ENCODE data around the gene PAPLN.

PAPLN gene

DNA sequence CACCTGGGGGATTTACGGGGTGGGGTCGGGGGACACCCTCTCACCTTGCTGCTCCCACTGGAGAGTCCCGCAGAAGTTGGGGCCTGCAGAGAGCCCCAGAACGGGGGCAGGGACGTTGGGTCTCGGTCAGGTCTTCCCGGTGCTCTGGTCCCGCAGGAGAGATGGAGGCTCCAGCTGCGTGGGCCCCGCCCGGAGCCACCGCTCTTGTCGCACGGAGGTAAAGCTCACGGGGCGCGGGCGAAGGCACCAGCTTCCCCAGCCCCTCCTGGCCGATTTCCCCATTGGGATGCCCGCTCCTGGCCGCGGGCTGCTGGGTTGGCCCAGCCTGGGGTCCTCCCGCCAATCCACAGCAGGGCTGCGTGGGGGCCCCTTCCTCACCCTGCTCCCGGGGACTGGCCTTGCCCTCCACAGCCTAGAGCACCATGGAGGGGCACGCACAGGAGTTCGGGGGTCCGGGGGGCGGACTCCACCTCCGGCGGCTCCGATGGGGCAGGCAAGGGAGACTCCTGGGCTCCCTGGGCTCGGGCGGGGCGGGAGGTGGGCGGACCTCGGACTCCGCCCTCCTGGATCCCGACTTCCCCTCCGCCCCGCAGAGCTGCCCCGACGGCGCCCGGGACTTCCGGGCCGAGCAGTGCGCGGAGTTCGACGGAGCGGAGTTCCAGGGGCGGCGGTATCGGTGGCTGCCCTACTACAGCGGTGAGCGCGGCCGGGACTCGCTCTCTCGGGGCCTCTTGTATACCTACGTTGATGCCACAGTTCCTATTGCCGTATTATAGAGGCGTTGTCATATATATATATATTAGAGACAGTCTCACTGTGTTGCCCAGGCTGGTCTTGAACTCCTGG lies 8.4 kb downstream of the PAPLN start:
- DNase-seq (ENCODE audit: low read depth): no peak

DNA sequence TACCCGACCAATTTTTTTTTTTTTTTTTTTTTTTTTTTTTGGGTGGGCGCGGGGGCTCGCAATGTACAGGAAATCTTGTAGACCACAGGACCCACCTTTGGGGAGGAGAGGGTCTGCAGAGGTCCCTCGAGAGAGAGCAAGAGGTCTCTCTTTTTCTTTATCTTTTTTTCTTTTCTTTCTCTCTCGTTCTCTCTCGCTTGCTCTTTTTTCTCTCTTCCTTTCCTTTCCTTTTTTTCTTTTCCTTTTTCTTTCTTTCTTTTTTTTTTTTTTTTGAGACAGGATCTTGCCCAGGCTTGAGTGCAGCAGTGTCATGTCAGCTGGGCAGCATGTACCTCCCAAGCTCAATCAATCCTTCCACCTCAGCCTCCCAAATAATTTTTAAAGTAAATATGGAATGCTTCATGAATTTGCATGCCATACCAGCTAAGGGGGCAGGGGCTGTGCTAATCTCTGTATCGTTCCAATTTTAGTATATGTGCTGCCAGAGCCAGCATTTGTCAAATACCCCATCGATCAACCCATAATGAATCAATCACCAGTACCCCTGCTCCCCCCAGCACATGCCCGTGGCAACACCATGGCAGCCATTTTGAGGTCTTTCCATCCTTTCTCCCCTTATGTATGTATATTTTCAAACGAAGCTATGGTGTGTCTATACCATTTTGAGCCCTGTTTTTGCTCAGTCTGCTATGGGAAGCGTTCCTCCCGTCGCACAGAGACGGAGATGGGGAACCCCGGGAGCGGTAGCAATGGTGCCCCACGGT lies 9.3 kb downstream of the PAPLN start:
- no peak for DNase-seq (ENCODE audit: low read depth)

DNA sequence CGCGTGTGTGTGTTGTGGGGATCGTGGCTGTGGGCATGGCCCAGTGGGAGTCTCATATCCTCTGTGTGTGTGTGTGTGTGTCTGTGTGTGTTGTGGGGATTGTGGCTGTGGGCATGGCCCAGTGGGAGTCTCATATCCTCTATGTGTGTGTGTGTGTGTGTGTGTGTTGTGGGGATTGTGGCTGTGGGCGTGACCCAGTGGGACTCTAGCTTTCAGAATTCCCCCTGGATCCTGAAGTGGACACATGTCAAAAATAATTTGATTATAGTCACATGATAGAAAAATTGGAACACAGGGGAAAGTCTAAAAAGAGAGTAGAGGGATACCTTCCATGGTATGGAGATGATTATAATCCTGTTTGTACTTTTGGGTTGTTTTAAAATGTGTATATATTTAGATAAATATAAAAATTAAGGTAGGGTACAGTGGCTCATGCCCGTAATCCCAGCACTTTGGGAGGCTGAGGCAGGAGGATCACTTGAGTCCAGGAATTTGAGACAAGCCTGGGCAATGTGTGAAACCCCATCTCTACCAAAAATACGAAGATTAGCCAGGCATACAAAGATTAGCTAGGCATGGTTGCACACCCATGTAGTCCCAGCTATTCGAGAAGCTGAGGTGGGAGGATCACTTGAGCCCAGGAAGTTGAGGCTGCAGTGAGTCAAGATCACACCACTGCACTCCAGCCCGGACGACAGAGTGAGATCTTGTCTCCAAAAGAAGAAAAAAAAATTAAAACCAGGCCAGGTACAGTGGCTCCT lies 11.0 kb downstream of the PAPLN start:
- no peak for DNase-seq (ENCODE audit: low read depth)

DNA sequence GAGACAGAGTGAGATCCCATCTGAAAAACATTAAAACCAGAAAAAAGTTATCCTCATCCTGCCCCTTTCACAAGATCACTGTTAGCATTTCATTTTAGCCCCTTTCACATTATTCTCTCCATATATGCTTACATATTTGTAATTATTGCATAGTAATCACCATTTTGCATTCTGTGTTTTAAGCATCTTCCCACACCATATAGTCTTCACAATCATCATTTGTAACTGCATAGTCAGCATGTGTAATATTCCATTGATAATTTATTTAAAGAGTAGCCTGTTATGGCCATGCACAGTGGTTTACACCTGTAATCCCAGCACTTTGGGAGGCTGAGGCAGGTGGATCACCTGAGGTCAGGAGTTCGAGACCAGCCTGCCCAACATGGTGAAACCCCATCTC lies 11.8 kb downstream of the PAPLN start:
- no peak for DNase-seq (ENCODE audit: low read depth)

DNA sequence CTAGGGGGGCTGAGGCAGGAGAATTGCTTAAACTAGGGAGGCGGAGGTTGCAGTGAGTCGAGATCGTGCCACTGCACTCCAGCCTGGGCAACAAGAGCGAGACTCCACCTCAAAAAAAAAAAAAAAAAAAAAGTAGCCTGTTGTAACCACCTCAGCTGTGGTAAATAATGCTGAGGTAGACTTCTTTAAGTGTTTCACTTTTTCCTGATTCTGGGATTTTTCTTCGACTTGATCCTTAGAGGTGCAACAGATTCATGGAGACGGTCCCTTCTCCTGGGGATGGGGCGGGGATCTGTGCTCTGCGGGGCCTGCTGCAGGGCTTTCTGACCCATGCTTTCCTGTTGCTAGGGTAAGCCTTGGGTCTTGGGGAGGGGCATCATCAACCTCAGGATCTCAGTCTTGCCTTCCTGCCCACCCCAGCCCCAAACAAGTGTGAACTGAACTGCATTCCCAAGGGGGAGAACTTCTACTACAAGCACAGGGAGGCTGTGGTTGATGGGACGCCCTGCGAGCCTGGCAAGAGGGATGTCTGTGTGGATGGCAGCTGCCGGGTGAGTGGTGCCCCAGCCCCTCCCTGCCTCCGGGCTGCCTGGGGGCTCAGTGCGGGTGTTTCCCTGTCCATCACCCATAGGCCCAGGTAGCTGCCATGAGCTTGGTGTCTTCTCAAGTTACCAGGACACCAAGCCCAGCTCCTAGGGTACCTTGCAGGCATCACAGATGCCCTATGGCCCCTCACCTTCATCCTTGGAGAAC lies 12.4 kb downstream of the PAPLN start:
- DNase-seq (ENCODE audit: low read depth): no peak

DNA sequence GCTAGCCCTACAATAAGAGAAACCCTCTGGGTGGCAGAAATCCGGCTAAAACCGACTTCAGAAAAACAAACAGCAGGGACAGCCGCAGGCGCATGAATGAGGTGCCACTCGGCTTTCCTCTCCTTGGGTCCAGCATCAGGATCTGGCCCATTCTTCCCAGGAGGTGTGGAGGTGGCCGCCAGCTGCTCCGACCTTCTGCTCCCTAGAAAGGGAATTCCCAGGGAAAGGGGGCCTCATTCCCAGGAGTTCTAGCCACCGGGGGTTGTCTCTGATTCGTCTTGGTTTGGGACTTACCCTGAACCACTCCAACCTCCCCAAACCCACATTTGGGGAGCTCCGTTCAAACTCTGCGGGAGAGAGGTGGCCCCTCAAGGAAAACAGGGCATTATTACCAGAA lies 13.0 kb downstream of the PAPLN start:
- no peak for DNase-seq (ENCODE audit: low read depth)

DNA sequence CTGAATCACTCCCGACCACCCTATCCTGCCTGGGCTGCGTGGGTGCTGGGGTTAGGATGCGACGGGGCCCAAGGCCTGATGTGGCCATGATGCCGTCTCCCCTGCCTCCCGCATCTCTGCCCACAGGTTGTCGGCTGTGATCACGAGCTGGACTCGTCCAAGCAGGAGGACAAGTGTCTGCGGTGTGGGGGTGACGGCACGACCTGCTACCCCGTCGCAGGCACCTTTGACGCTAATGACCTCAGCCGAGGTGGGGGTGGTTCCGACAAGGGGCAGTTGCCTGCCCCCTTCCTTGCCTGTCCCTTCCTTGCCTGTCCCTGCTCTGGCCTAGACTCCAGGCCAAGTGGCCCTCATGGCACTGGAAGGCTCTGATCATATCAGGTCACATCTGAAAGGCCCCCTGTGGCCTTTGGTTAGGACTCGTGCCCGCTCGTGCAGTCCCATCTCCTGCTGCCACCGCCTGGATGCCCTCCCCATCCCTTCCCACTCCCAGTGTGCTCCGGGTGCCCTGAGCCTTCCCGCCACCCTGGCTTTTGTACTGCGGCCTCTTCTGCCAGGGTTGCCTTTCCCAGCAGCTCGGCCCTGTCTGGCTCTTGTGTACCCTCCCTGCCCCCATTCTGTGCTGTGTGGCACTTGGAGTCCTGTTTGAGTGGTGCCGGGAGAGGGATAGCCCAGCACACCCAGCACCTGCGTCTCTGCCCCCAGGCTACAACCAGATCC lies 13.6 kb downstream of the PAPLN start:
- DNase-seq (ENCODE audit: low read depth): no peak

DNA sequence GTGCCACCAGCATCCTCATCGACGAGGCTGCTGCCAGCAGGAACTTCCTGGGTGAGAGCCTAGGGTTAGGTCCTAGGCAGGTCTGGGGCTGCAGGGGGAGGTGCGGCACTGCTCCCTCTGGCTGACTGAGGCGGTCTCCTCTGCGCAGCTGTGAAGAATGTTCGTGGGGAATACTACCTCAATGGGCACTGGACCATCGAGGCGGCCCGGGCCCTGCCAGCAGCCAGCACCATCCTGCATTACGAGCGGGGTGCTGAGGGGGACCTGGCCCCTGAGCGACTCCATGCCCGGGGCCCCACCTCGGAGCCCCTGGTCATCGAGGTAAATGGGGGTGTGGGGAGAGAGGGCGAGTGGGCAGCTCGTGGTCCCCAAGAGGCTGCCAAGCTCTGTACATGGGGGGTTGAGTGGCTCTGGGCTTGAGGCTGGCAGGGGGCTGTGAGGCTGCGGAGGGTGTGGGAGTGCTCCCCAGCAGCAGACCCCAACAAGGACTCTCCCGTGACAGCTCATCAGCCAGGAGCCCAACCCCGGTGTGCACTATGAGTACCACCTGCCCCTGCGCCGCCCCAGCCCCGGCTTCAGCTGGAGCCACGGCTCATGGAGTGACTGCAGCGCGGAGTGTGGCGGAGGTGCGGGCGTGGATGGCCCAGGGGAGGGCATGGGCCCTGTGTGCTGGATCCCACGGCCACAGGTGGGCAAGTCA lies 14.4 kb downstream of the PAPLN start:
- no peak for DNase-seq (ENCODE audit: low read depth)

DNA sequence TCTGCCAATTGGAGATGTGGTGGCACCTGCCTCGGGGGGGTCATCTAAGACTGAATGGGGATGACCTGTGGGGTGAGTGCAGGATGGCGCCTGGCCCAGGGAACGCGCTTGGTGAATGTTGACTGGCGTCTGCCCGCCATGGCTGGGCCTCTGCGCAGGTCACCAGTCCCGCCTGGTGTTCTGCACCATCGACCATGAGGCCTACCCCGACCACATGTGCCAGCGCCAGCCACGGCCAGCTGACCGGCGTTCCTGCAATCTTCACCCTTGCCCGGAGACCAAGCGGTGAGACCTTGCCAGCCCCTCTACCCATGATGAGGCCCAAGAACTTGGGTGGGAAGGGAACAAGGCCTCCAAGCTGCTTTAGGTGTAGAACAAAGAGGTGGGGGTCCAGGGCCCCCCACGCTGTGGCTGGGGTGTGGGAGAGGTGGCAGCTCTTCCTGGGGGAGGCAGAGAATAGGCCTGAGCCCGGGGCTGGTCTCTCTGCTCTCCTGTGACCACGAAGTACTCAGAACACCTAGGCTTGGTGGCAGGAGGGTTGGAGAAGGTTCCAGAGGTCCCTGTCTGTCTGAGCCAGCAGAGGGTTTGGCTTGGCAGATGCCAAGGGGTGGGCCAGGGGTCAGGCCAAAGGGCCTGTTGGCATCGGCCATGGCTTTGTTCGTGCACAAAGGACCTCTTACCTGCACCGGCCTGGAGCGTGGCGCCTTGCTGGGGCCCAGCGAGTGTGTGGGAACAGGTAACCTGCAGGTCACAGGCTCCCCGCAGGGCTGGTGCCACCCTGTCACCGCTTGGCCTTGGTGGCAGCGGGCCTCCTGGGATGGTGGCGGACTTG lies 15.4 kb downstream of the PAPLN start:
- no peak for DNase-seq (ENCODE audit: low read depth)

DNA sequence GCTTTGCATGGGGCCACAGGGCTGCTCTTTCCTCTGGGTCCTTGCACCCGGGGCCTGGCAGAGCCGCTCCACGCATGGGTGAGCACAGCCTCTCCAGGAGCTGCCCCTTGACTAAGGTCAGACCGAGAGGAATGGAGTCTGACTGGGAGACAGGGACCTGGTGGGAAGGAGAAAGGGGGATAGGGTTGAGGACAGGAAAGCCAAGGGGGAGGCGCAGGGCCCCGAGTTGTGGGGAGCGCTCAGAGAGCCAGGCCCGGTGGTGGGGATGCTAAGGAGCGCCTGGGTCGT lies 16.0 kb downstream of the PAPLN start:
- no peak for DNase-seq (ENCODE audit: low read depth)

DNA sequence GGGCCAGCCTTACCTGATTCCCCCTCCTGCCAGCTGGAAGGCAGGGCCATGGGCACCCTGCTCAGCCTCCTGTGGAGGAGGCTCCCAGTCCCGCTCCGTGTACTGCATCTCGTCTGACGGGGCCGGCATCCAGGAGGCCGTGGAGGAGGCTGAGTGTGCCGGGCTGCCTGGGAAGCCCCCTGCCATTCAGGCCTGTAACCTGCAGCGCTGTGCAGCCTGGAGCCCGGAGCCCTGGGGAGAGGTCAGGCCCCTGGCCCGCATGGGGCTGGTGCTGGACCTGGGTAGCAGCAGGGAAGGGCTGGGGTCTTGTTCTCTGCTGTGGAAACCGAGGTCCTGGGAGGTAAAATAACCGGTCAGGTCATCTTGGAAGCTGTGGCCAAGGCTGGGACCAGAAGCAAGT lies 16.4 kb downstream of the PAPLN start:
- DNase-seq (ENCODE audit: low read depth): no peak

DNA sequence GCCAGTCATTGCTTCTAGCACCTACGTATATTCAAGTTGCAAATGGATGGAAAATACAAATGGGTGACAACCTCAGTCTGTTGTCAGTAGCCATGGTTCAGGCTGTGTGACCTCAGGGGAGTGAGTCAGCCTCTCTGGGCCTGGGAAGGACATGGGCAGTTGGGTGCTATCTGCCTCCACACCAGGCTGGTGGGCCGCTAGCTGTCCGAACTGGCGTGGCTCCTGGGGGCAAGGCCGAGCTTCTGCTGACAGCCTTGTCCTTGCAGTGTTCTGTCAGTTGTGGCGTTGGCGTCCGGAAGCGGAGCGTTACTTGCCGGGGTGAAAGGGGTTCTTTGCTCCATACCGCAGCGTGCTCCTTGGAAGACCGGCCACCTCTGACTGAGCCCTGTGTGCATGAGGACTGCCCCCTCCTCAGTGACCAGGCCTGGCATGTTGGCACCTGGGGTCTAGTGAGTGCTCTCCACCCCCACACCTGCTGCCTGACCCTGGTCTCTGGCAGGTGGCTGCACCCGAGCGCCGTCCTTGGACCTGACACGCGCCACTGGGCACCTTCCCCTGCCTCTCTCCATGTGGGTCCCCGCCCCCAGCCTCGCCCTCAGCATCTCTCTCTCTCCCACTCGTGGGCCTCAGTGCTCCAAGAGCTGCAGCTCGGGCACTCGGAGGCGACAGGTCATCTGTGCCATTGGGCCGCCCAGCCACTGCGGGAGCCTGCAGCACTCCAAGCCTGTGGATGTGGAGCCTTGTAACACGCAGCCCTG lies 17.1 kb downstream of the PAPLN start:
- no peak for DNase-seq (ENCODE audit: low read depth)

DNA sequence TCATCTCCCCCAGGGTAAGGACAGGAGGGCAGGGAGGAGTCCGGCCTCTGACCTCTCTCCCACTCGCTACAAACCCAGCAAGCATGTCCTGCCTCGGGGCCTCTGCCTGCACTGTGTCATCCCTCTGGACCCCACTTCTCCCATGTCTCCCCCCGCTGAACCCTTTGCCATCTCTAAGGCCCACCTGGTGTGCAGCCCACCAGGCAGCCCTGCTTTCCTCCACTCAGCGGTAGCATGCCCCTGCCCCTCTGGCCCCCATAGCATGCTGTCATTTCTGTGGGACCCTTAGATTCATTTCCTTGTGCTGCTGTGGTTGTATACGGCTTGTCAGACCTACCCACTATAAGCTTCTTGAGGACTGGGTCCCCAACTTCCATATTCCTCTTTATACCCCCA lies 17.7 kb downstream of the PAPLN start:
- no peak for DNase-seq (ENCODE audit: low read depth)

DNA sequence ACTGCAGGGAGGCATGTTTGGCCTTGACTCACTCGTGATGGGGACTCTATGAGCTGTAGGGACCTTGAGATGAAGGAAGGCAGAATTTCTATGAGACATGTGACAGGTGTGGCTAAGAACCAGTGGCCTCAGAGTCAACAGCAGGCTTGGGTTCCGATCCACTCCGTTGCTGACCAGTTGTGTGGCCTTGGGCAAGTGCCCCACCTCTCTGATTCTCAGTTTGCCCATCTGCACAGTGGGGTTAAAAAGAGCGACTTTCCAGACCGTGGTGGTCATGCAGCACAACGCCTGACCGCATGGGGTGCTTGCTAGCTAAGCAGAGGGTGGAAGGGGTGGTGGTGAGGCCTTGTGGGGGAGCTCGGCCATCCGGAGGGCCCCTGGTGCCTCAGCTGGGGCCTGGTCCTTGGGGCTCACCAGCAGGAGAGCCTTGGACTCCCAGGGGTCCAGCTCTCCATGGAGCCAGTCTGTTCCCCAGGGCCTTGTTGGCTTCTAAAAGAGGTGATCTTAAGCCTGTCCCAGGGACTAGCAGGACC lies 18.5 kb downstream of the PAPLN start:
- DNase-seq (ENCODE audit: low read depth): no peak

DNA sequence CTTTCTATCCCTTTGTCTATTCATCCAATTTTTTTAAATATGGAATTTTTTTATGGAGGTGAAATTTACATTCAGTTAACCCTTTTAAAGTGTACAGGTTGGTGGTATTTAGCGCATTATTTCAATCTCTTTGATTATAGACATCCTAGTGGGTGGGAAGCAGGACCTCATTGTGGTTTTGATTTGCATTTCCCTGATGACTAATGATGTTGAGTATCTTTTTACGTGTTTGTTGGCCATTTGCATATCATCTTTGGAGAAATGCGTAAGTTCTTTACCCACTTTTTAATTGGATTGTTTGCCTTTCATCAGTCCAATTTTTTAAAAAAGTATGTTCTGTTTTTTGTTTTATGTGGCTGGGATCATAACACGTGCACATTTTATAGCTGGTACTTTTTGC lies 20.8 kb downstream of the PAPLN start:
- no peak for DNase-seq (ENCODE audit: low read depth)

DNA sequence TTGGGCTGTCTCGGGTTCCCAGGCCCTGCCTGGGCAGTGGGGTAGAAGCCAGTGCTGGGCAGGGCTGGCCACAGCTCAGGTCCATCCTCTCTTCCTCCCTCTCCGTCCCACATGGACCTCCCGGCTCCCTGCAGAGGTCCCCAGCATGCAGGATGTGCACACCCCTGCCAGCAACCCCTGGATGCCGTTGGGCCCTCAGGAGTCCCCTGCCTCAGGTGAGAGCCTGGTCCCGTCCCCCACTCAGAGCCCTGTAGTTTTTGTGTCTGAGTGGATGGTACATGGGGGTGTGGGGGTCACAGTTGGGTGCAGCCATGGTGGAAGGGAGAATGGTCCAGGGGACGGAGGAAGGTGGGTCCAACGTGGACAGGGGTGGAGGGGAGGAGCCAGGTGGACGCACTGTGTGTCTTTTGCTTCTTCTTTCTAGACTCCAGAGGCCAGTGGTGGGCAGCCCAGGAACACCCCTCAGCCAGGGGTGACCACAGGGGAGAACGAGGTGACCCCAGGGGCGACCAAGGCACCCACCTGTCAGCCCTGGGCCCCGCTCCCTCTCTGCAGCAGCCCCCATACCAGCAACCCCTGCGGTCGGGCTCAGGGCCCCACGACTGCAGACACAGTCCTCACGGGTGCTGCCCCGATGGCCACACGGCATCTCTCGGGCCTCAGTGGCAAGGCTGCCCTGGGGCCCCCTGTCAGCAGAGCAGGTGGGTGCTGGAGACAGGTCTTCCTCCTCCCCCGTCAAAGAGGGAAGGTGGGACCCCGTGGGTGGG lies 21.7 kb downstream of the PAPLN start:
- no peak for DNase-seq (ENCODE audit: low read depth)

DNA sequence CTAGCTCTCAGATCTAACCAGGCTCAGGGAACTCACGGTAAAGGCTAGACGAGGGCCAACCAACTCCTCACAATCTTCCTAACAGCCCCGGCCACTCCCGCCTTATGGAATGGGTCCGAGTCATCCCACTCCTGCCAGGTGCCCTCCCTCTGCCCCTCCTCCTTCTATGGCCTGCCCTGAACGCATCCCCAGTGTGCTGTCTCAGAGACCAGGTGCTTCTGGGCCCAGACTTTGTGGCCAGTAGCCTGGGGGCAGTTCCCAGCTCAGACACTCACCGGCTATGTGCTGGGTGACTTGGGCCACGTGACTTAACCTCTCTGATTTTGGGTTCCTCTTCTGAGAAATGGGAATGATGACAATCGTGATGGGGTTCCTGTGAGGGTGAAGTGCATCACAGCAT lies 22.5 kb downstream of the PAPLN start:
- no peak for DNase-seq (ENCODE audit: low read depth)

DNA sequence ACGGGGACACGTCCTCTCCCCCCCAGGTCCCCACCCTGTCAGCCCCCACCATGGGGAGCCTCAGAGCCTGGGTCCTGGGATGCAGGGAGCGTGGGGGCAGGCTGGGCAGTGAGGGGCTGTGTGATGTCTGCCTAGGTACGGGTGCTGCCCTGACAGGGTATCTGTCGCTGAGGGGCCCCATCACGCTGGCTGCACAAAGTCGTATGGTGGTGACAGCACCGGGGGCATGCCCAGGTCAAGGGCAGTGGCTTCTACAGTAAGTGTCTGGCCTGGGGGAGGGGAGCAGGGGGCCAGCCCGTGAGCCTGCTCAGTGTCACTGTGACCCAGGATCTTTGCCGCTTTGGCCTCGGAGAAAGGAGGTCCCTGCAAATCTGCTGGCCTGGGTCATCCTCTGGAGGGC lies 23.3 kb downstream of the PAPLN start:
- DNase-seq (ENCODE audit: low read depth): no peak
